Stimulated activated CD8-positive, alpha-beta memory T cell treated with anti-CD3 and anti-CD28 coated beads, Interleukin-15, amount 100 ng/mL, for 48 hours (primary cell): ENCODE measurements around the gene MORN5.
A peak's percentile ranks its signal among the peaks of the same experiment; 100 is the strongest.
"Not testable (repeated sequence)": the region's sequence is repeated elsewhere in the genome, so short reads cannot be mapped to it uniquely, and the experiment has no call there.

ENCODE experiments used
- DNase-seq, 2 donors: peaks; one replicate each; pipeline ENCODE4 v3.0.0-alpha.2; 2020; ENCODE audit warnings: low read depth in 2 of 2

Gene MORN5

DNA sequence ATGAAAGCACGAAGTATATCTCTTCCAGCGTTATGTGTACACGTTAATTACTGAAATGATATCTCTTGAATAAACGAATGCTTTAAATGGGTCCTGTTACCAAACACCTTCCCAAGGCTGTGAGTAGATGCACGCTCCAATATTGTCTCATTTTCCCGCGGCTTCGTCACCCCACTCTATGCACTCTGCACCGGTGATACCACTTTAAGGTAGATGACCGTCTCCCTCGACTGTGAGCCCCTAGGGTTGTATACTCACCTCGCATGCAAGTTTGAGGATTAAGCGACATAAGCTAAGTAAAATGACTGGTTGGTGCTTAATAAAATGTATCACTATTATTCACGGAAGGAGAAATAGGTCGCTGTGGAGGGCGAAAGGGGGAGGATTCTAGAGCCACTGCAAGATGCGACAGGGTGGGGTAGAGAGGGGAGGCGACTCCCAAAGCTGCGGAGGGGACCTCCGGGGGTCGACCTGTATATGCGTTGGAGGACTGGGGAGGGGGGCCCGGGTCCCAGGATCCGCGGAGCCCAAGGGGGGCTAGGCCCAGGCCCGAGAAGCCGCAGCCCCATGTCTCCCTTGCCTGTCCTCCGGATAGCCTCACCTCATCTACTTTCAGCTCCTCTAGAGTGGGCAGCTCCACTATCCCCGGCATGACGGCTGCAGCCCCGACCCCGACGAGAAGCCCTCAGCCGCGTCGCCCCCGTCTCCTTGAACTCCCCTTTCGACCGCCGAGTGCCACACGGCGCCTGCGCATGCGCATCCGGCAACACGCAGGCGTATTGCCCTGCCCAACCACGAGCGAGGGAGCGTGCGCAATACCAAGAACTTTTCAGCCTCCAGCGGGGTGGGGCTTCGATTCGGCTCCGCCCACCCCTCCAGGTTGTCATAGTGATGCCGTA lies at the start of gene MORN5, which contains the start of gene NDUFA8:
Gene MORN5, plus strand, starts transcription at position 883 of the 899 bp plus-strand sequence. CDS start 65 bp downstream, outside the sequence.
Gene NDUFA8, minus strand, starts transcription at position 754 of the 899 bp plus-strand sequence. Its CDS starts 102 bp downstream, at position 652.
- DNase-seq, result peak; percentile 93 to 94

DNA sequence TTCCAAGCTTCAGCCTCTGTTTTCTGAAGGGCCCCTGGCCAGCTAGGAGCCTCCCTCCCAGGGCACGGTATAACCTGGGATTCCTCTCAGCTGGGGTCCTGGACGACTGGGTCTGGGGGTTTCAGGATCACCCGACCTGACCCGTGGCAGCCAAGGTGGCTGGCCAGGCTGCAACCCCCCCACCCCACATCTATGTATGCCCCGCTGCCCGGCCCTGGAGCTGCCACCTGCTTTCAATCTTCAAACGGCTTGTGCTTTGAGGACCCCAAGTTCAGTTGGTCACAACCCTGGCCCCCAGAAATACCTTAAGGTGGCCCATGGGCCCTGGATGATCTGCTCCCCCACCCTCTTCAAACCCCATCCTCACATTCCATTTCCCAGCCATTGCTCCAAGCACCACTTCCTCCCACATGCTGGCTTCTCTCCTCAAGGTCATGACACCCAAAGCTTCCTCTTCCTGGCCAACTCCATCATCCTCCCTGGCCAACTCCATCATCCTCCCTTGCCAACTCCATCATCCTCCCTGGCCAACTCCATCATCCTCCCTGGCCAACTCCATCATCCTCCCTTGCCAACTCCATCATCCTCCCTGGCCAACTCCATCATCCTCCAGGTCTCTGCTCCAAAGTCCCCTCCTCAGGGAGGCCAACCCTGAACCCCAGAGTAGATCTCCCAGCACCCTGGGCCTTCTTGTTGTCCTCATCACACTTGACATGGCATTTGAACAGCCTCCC lies 49.4 kb upstream of the MORN5 start:
- no peak for DNase-seq

DNA sequence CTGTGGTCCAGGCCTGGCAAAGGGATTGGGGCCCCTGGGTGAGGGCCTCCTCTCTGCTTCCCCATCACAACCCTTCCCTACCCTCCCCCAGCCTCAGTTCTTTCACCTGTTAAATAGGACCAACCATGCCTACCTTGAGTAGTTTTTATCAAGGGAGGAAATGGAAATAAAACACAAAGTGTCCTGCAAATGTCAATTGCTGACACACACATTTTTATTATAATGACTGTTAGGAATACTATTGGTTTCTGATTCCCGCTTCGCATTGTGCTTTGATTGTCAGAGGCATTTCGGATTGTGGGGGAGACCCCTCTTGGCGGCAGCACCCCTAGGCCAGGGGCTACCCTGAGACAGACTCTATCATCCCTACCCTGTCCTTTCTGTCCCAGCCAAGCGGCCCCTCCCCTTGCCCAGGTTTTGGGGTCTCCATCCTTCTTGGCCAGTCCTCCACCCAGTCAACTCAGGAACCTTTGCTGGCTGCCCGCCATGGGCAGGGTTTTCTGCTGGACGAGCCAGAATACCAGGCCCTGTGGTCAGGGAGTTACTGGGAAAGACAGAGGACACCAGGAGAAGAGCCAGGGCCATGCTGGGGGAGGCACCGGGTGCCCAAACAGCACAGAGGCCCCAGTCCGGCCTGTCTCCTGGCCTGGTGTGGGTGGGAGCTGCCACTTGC lies 48.2 kb upstream of the MORN5 start:
- DNase-seq, result no peak

DNA sequence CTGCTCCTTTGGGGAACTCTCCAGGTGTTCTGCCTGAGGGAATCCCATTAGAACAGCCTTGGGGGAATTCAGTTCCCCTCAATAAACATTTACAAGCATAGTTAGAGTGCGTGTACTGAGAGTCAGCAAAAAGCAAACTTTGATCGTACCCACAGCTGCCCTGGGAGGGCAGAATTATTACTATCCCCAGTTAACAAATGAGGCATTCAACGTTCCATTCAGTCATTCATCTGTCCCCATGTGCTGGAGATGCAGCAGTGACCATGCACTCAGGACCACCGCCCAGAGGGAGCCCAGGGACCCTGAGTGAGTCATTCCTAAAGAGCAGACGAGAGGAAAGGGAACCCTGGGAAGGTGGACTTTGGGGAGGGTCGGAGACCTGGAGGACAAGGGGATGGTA lies 47.5 kb upstream of the MORN5 start:
- no peak for DNase-seq

DNA sequence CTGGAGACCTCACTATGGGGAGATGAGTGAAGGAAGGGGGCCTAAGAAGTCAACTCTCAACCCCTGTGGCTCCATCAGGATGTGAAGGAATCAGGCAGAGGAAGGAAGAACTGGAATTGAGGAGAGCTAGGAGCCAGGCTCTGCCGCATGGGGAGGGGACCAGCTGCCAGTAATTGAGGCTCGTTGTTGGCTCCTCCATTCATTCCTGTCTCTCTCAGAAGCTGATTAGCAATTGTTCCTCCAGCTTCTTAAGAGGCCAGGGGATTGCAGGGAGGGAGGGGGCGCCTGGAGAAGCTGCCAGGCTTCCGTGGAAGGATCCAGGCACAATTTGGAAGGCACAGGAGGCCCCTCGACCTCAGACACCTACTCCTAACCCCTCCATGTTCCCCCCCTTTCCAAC lies 46.1 kb upstream of the MORN5 start:
- DNase-seq, result no peak

DNA sequence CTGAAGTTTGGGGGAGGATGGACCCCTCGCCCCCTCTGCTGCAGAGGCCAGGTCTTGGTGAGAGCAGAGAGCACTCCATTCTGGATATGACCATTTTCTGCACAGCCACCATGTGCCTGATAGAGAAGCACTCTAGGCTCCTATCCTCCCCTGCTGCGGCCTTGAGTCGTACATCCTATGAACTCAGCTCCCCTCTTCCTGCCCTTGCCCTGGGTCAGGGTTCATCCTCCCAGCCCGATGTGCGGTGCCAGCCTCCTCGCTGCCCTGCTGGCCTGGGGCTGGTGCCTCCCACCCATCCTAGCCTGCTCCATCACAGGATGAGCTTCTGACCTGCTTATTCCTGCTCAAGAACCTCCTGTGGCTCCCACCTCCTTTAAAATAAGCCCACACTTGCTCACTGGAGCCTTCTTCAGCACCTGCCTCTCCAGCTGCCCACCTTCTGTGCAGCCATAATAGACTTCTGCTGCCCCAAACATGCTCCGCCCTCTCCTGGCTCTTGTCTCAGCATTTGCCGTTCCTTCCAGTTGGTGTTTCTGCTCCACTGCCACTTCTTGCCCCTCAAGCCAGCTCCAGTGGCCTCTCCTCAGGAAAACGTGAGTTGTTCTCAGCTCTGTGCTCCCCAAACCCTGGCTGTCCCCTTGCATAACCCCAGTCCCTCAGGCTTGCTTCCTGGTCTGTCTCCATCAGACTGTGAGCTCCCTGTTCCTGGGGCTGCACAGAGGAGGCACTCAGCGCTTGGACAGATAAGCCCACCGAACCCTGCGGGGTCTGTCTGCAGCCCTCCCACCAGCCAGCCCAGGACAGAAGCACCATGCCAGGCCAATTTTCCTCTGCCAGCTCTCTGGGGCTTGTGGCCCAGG lies 44.3 kb upstream of the MORN5 start:
- DNase-seq, result no peak

DNA sequence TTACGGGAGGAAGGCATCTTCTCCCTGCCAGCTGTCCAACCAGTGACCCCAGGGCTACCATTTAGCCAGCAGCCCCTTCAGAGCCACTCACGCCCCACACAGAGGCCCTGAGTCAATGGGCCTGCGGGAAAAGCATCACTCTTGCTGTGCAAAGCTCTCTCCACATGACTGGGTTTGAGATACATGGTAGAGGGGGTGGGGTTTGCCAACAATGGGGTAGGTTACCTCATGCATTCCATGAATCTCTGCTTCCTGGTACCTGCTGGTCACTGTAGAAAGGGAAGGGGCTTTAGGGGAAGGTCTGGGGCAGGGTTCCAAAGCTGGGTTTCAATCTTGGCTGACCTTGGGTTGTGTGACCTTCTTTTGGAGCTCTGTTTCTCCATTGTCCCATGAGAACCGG lies 43.7 kb upstream of the MORN5 start:
- no peak for DNase-seq

DNA sequence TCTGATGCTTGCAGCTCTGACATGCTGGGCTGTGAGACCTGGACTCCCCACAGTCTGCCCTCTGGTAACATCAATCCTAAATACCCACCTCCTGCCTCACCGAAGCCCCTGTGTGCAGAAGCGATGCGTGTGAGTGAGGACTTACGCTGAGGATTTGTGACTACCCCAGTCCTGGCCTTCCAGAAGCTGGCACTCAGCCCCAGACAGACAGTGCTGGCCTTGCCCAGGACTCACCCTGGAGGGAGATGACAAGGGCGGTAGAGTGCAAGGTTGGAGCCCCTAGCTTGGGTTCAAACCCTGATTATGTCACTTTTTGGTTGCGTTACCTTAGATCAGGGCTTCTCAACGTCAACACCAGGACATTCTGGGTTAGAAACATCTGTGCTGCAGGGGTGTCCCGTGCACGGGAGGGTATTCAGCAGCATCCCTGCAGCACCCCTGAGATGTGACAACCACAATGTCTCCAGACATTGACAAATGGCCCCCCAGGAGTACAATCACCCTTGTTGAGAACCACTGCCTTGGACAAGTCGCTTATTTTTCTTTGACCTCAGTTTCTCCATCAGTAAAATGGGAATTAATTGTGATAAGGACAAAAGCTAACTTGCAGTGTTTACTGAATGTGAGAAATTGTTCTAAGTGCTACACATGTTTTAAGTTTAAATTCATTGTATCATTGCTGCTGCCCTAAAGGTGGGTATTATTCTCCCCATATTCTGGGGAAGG lies 43.1 kb upstream of the MORN5 start:
- no peak for DNase-seq

DNA sequence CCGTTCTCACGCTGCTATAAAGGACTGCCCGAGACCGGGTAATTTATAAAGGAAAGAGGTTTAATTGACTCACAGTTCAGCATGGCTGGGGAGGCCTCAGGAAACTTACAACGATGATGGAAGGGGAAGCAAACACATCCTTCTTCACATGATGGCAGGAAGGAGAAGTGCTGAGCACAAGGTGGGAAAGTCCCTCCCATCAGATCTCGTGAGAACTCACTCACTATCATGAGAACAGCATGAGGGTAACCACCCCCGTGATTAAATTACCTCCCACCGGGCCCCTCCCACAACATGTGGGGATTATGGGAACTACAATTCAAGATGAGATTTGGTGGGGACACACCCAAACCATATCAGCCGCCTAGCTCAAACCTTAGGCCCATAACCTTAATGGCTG lies 42.5 kb upstream of the MORN5 start:
- DNase-seq, result not testable (repeated sequence)

DNA sequence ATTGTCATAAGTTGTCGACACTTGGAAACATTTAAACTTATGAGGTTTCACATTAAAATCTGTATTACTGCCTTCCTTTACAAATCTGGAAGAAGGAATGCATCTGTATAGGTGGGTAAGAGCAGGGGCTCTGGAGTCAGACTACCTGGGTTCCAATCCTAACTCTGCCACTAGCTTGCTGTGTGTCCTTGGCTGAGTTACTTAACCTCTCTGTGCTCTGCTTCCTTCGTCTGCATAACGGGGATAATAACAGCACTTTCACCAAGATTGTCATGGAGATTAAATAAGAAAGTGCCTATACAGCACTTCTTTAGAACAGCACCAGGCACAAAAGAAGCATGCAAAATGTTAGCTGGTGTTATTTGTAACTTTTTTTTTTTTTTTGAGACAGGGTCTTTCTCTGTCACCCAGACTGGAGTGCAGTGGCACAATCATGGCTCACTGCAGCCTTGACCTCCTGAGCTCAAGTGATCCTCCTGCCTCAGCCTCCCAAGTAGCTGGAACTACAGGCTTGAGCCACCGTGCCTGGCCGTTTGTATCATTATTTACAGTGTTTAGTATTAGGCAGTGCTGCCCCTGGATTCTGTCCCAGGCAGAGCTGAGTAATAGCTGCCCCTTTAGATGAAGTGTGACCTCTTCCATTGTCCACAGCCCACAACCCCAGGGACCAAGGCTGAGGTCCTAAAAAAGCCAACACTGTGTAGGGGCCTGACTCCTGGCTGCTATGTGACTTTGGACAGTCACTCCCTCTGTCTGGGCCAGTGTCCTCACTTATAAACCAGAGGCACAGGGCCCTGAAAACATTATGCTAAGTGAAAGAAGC lies 41.2 kb upstream of the MORN5 start:
- no peak for DNase-seq

DNA sequence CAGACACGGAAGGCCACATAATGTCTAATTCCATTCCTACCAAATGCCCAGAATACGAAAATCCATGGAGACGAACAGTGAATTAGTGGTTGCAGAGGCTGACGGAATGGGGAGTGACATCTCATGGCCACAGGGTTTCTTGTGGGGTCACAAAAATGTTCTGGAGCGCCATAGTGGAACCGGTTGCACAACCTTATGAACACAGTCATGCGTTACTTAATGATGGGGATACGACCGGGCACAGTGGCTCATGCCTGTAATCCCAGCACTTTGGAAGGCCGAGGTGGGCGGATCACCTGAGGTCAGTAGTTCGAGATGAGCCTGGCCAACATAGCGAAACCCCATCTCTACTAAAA lies 40.6 kb upstream of the MORN5 start:
- no peak for DNase-seq

DNA sequence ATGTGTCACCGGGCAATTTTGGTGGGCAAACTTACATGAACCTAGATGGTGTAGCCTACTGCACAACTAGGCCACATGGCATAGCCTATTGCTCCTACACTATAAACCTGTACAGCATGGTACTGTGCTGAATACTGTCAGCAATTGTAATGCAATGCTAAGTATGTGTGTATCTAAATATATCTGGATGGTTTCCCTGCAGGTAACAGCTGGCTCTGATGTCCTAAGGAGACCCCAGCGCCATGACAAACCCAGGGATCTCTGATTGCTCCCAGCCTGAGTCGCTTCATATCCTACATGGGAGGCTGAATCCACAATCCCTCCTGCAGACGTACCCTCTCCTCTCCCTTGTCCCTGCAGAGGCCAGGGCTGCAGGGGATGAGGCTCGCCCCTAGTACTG lies 40.0 kb upstream of the MORN5 start:
- no peak for DNase-seq

DNA sequence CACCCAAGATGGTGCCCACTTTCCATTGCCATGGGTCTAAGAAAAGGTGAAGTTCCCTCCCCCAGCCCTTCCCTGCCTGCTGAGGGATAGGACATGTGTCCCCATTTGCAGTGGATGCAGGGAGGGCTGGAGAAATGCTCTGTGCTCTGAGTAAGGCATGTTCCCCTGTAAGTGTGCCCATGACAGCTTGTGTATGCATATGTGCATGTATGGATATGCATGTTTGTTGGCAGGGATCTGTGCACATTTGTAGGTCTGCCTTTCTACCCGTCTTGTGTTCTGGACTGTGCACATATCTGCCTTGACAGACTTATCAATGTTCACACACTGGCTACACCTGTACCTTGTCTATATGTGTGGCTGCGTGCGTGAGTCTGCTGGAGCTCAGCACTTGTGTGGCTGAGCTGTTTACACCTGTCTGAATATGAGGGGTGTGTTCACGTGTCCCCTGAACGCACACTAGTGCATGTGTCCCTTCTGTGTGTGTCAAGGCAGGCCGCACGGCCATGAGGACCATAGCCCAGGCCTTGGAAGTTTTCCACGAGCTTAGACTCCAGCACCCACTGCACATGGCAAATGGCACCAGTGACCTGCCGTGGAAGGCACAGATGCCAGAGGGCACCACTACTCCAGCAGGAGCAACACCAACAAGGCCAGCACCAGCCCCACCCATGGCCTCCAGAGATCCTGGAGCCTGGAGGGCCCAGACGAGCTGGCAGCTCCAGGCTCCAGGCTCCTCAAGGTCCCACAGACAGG lies 39.2 kb upstream of the MORN5 start:
- DNase-seq, result no peak

DNA sequence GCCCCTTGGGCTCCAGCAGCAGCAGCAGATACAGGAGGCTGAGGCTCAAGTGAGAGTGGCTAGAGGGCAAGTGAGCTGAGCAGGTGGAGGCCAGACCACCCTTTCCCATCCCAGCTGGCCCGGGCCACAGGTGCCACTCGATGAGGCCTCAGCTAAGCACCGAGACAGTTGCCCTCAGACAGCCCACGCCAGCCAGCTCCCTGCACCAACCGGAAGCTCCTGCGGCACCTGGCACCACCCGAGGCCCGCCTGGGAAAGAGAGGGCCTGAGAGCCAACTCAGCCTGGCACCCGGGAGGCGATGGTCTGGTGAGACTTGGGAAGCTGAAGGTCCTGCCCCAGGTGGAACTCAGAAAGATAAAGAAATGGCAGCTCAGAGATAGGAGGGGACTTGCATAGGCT lies 38.3 kb upstream of the MORN5 start:
- no peak for DNase-seq

DNA sequence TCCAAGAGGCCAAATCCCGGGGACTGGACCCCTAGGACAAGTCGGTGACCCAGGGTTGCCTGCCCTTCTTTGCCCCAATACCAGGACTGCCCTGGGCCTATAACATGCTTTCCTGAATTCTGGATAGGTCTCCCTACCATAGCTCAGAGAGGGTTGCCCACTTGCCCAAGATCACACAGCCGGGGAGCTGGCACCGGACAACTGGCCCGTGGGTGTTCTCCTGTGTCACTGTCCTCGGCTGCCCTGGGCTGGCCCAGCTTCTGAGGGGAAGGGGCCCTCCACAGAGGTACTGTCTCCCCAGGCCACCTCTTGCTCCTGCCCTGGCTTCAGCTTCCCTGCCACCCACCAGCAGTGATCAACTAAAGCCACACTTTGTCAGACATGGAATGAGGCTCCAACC lies 37.8 kb upstream of the MORN5 start:
- DNase-seq, result no peak

DNA sequence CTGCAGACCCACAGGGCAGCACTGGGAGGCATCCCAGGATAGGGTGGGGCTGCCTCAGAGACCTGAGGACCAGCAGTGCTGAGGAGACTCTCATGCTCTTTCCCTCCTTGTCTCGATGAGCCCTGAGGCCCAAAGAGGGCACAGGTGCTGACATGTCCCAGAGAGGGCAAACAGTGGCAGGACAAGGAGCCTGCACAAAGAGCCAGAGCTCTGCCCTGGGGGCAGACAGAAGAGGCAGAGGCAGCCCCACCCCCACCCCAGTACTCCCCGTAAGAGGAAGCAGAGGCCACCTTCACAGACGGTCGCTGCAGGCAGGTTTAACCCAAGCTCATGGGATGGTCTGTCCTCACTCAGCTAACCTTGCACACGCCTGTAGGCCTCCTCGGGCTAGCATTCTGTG lies 37.2 kb upstream of the MORN5 start:
- DNase-seq, result no peak

DNA sequence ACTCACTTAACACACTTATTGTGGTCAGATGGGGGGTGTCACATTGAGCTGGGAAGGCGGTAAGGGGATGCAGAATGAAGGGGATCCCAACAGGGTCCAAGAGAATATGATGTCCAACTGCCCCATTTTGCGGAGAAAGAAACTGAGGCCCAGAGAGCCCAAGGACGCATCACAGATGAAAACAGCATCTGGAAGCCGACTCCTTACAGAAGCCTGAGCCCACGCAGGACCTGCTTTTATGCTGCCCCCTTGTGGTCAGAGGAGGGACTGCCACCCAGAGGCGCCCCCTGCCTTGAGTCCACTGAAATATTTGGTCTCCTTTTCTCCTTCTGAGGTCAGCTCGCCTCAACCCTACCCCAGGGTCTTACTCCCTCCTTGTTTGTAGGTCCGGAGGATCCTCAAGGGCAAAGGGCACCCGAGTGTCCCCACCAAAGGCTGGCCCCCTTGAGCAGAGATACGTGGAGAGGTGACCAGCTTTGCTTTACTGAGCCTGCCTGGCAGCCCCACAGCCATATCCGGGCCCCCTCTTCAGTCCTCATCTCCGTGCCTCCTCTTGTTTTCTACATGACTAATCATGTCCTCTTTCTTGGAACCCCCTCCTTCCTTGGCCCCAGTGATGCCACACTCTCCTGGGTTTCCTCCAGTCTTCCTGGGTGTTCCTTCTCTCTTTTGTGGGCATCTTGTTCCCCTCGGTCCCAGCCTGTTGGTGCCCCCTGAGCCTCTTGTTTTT lies 36.6 kb upstream of the MORN5 start:
- DNase-seq, result peak; percentile 32 to 44

DNA sequence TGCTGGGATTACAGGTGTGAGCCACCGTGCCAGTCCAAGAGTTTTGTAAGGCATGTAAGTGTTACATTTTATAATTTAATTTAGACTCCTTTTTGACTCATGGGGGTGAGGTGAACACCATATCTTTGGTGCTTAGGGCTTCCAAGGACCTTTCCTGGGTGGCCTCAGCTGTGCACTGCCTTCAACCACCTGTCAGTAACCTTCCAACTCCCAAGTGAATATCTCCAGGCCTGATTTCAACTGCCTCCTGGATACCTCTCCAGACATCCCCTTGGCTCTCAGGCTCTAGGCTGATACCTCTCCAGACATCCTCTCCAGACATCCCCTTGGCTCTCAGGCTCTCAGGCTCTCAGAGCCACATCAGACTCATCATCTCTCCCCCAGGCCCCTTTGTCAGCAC lies 35.7 kb upstream of the MORN5 start:
- DNase-seq, result no peak

DNA sequence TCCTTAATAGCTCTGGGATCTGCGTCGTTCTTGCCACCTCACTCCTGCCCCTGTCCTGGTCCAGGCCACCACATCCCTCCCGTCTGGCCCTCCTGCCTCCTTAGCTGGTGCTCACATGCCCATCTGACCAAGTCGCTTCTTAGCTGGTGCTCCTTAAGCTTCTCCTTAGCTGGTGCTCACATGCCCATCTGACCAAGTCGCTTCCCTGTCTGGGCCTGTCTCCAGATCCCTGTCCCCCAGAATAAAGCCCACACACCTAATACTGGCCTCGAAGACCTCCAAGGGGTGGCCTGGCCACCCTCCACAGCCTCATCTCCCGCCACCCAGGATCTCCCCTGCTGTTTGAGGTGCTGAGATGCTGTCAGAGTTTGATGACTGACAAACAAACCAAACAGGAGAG lies 35.2 kb upstream of the MORN5 start:
- no peak for DNase-seq
